OCI-LY1 (cell line): Measurements from ENCODE around the gene CMTM7.

Experiments used
- H2AFZ ChIP-seq: fragments of 200-600 bp; sonication (generic), shearing (Covaris generic); 2 replicates; pipeline ENCODE4 v1.6.0; 2014; ENCODE audit warnings: antibody characterized with exemption, mild to moderate bottlenecking, low read length
- H3F3A ChIP-seq: fragments of 200-600 bp; sonication (generic), shearing (Covaris generic); 2 replicates; pipeline ENCODE4 v1.6.0; 2014; ENCODE audit warnings: mild to moderate bottlenecking, antibody characterized with exemption, low read length, moderate library complexity; ENCODE audit not compliant: insufficient read depth
- H3K27ac ChIP-seq: fragments of 200-600 bp; sonication (generic); 2 replicates; pipeline ENCODE4 v1.5.1; 2014; ENCODE audit warnings: low read length, mixed run types, mild to moderate bottlenecking, low read depth; ENCODE audit not compliant: poor library complexity, severe bottlenecking
- H3K27me3 ChIP-seq: fragments of 200-600 bp; sonication (generic); 2 replicates; pipeline ENCODE4 v1.6.0; 2014; ENCODE audit warnings: antibody characterized with exemption, mild to moderate bottlenecking, low read length, moderate library complexity; ENCODE audit not compliant: insufficient read depth
- H3K36me3 ChIP-seq: fragments of 200-600 bp; sonication (generic); 2 replicates; pipeline ENCODE4 v1.6.1; 2014; ENCODE audit warnings: mild to moderate bottlenecking, antibody characterized with exemption, low read length, moderate library complexity, mixed read lengths; ENCODE audit not compliant: insufficient read depth
- H3K4me1 ChIP-seq: fragments of 200-600 bp; sonication (generic); 2 replicates; pipeline ENCODE4 v1.5.1; 2014; ENCODE audit warnings: mild to moderate bottlenecking, low read length, moderate library complexity; ENCODE audit not compliant: insufficient read depth, severe bottlenecking
- H3K4me2 ChIP-seq: fragments of 200-600 bp; sonication (generic), shearing (Covaris generic); 2 replicates; pipeline ENCODE4 v1.6.1; 2014; ENCODE audit warnings: low read length
- H3K4me3 ChIP-seq: fragments of 200-600 bp; sonication (generic); 2 replicates; pipeline ENCODE4 v1.5.1; 2014; ENCODE audit warnings: low read length, low read depth, mild to moderate bottlenecking, mixed read lengths; ENCODE audit not compliant: poor library complexity, severe bottlenecking
- H3K79me2 ChIP-seq: fragments of 200-600 bp; shearing (Covaris generic); 2 replicates; pipeline ENCODE4 v1.6.1; 2016; ENCODE audit warnings: mixed run types, low read length, mixed read lengths; ENCODE audit not compliant: insufficient read depth
- H3K9ac ChIP-seq: fragments of 200-600 bp; sonication (generic), shearing (Covaris generic); 2 replicates; pipeline ENCODE4 v1.6.1; 2014; ENCODE audit warnings: mild to moderate bottlenecking, low read length, mixed read lengths
- H3K9me2 ChIP-seq: fragments of 200-600 bp; sonication (generic), shearing (Covaris generic); 2 replicates; pipeline ENCODE4 v1.6.1; 2014; ENCODE audit warnings: low read depth, mild to moderate bottlenecking, low read length, mixed read lengths
- H3K9me3 ChIP-seq: fragments of 200-600 bp; shearing (Covaris generic); 2 replicates; pipeline ENCODE4 v1.6.1; 2014; ENCODE audit warnings: low read length, mixed read lengths
- H4K20me1 ChIP-seq: fragments of 200-600 bp; sonication (generic), shearing (Covaris generic); 2 replicates; pipeline ENCODE4 v1.6.0; 2016; ENCODE audit warnings: mild to moderate bottlenecking, low read length; ENCODE audit not compliant: insufficient read depth
- CTCF ChIP-seq: fragments of 200-600 bp; sonication (generic), shearing (Covaris generic); IDR thresholded peaks from 2 replicates; pipeline ENCODE4 v1.5.1; 2017; ENCODE audit warnings: mild to moderate bottlenecking, antibody characterized with exemption, low read length, moderate library complexity, mixed read lengths
- EZH2 ChIP-seq: fragments of 200-600 bp; sonication (generic), shearing (Covaris generic); IDR thresholded peaks from 2 replicates; pipeline ENCODE4 v1.8.0; 2017; ENCODE audit warnings: borderline replicate concordance, mixed run types, mild to moderate bottlenecking, antibody characterized with exemption, low read length, moderate library complexity, mixed read lengths

The CMTM7 gene

DNA sequence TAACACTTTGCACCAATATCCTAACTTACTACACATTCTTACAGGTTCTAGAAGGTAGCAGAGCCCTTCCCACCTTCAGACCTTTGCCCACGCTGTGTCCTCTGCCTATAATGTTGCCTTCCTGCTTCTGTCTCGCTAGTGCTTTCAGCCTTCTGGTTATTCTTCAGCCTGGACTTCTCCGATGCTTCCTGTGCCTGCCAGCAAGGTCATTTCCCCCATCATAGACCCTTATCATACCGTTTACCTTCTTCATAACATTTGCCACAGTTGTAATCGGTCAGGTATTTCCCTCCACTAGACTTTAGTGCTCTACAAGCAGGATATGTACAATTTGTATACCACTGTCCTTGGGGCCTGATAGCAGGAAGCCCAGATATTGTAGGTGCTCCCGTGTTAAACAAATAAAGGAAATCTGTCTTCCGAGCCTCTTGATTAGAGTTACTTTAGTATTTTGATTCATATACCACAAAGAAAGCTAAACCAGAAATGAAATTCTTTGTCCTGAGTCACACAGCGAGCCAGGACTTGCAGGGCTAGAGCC is 35.8 kb upstream of the CMTM7 start:
- Histone ChIP-seq H3K79me2 (no peaks in the 10 kb centered on the region), H3K4me2 (no peak overlapping the region), H3K4me3 (no peak overlapping the region), H3K9me2 (no peaks in the 10 kb centered on the region), H3K4me1 (peaks cover 8% of the 10 kb centered on the region), H2AFZ (no peak overlapping the region), H3F3A (no peaks in the 10 kb centered on the region), H3K36me3 (no peaks in the 10 kb centered on the region), H3K9ac (no peak overlapping the region), H3K27me3 (no peaks in the 10 kb centered on the region), H4K20me1 (no peaks in the 10 kb centered on the region), H3K27ac (no peak overlapping the region), H3K9me3 (no peaks in the 10 kb centered on the region)
- TF ChIP-seq EZH2 (no peak), CTCF (no peak)

GRCh38 chr3:32359766-32360492 is 31.7 kb upstream of the CMTM7 start:
- Histone ChIP-seq H3K4me1 (peaks cover 15% of the 10 kb centered on the region), H3K9me2 (no peaks in the 10 kb centered on the region), H3K79me2 (no peaks in the 10 kb centered on the region), H3K4me3 (no peak overlapping the region), H3K9ac (no peak overlapping the region), H3F3A (no peaks in the 10 kb centered on the region), H3K27ac (no peak overlapping the region), H3K4me2 (no peak overlapping the region), H3K27me3 (no peaks in the 10 kb centered on the region), H4K20me1 (no peaks in the 10 kb centered on the region), H3K9me3 (no peaks in the 10 kb centered on the region), H2AFZ (no peak overlapping the region), H3K36me3 (no peaks in the 10 kb centered on the region)
- no peak for TF ChIP-seq EZH2
- no peak for TF ChIP-seq CTCF

DNA sequence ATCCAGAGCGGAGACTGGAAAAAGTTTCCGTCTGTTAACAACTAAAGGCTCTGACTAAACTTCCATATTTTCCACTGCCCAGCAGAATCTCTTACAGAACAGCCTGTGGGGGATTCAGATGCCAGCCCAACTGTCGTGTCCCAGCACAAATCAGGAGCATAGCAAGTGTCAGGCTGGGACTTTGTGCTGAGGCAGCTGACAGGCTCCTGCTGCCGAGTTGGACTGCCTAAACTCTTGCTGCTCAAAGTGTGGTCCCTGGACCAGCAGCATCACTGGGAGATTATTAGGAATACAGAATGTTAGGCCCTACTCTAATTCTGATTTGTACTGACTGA is 31.2 kb upstream of the CMTM7 start:
- no peaks in the 10 kb centered on the region for H3K27me3 ChIP-seq

More for the DNA sequence above, 31.2 kb upstream of the CMTM7 start:
- Histone ChIP-seq H3K9me3 (no peaks in the 10 kb centered on the region), H3K36me3 (no peaks in the 10 kb centered on the region), H3K9me2 (no peaks in the 10 kb centered on the region), H3K4me1 (peaks cover 20% of the 10 kb centered on the region), H3F3A (no peaks in the 10 kb centered on the region), H4K20me1 (no peaks in the 10 kb centered on the region), H2AFZ (no peak overlapping the region), H3K4me3 (no peak overlapping the region), H3K9ac (no peak overlapping the region), H3K79me2 (no peaks in the 10 kb centered on the region), H3K4me2 (no peak overlapping the region), H3K27ac (no peak overlapping the region)
- TF ChIP-seq EZH2 (no peak), CTCF (no peak)
